SK-N-SH treated with all-trans-retinoic acid at 6 μM for 48 hours (cell line): ENCODE measurements around the gene ZNF575.

Experiments
- ARNTL ChIP-seq: fragments of 450-650 bp; formaldehyde crosslinking; IDR thresholded peaks from 2 replicates; pipeline ENCODE4 v1.5.0; 2020; ENCODE audit warnings: low read depth, mild to moderate bottlenecking, moderate library complexity, borderline replicate concordance
- TF ChIP-seq, protein P1 (sequence below): fragments of 250-450 bp; sonication (Bioruptor Pico); IDR thresholded peaks from 2 replicates; pipeline ENCODE4 v1.5.1; 2021; ENCODE audit warnings: mild to moderate bottlenecking, moderate library complexity
- TF ChIP-seq, protein P2 (sequence below): fragments of 250-450 bp; sonication (Bioruptor Pico); IDR thresholded peaks from 2 replicates; pipeline ENCODE4 v1.8.0; 2020; ENCODE audit warnings: mild to moderate bottlenecking, moderate library complexity, borderline replicate concordance

DNA sequence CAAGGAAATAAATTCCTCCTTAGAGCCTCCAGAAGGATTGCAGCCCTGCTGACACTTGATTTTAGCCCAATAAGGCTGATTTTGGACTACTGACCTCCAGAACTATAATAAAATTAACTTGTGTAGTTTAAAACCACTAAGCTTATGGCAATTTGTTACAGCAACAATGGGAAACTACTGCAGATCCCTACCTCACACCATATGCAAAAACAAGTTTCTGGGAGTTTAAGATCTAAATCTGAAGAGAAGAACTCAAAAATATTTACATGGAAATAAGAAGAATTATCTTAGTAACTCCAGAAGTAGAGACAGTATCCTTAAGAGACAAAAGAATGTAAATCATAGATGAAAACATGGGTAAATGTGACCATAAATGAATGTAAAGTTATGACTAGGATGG, 5.9 kb downstream of the ZNF575 start:
- TF ChIP-seq, protein P1, sequence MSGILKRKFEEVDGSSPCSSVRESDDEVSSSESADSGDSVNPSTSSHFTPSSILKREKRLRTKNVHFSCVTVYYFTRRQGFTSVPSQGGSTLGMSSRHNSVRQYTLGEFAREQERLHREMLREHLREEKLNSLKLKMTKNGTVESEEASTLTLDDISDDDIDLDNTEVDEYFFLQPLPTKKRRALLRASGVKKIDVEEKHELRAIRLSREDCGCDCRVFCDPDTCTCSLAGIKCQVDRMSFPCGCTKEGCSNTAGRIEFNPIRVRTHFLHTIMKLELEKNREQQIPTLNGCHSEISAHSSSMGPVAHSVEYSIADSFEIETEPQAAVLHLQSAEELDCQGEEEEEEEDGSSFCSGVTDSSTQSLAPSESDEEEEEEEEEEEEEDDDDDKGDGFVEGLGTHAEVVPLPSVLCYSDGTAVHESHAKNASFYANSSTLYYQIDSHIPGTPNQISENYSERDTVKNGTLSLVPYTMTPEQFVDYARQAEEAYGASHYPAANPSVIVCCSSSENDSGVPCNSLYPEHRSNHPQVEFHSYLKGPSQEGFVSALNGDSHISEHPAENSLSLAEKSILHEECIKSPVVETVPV (CRISPR knock-in tag): no peak
- TF ChIP-seq, protein P2, sequence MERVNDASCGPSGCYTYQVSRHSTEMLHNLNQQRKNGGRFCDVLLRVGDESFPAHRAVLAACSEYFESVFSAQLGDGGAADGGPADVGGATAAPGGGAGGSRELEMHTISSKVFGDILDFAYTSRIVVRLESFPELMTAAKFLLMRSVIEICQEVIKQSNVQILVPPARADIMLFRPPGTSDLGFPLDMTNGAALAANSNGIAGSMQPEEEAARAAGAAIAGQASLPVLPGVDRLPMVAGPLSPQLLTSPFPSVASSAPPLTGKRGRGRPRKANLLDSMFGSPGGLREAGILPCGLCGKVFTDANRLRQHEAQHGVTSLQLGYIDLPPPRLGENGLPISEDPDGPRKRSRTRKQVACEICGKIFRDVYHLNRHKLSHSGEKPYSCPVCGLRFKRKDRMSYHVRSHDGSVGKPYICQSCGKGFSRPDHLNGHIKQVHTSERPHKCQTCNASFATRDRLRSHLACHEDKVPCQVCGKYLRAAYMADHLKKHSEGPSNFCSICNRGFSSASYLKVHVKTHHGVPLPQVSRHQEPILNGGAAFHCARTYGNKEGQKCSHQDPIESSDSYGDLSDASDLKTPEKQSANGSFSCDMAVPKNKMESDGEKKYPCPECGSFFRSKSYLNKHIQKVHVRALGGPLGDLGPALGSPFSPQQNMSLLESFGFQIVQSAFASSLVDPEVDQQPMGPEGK (CRISPR knock-in tag): no peak
- no peak for TF ChIP-seq ARNTL (CRISPR knock-in tag)
